Hematopoietic multipotent progenitor cell treated with erythropoietin and hydrocortisone succinate and interleukin-3 and kit ligand, for 15 days (in vitro differentiated cells): Measurements from ENCODE around the gene KCNE4.

Experiments
- DNase-seq: peaks from one replicate; pipeline ENCODE4 v3.0.0-alpha.2; 2015; ENCODE audit warnings: low spot score

KCNE4 gene, protein sequence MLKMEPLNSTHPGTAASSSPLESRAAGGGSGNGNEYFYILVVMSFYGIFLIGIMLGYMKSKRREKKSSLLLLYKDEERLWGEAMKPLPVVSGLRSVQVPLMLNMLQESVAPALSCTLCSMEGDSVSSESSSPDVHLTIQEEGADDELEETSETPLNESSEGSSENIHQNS

DNA sequence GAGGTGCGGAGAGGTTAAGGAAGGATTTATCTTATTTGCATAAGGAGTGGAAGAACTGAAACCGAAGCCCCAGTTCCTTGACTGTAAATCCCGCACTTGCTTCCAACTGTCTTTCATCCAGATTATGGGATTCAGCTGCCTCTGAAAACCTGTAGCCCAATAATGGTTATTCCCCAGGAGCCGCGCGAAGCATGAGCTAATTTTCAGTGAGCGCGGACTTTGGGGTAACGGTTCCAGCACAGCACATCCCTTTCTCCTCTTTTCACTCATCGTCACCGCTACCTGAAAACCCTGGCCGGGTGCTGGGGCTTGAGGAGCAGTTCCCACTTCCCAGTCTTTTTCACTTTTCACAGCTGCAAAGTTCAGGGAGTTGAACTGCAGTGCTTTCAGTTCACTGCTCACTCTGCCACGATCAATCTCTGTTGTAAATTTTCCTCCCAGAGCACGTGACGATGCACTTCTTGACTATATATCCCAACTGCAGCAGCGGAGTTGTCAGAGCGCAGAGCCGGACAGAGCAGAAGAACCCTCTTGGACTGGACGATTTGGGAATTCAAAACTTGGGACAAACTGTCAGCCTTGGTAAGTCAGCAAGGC is at the start of gene KCNE4:
KCNE4 (plus strand) TSS at position 498 of the 597 bp plus-strand sequence. CDS start 641 bp downstream, outside the sequence.
- no peak for DNase-seq

DNA sequence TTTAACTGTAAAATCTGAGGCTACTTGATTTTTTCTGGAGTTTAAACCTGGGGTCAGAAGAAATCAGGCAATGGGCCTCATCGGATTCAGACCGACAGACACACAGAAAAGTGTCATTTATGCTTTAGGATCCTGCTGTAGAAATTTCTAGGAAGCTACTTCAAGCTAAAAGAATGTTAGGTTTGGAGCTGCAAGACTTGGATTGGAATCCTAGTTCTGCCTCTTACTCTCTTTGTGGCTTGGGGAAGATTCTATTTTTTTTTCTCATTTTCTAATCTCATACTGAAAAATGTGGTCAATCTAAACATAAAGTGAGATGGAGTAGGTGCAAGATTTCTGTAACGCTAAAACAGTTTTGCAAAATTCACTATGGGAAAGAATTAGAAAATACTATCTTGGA is 48.8 kb upstream of the KCNE4 start:
- DNase-seq = no peak

DNA sequence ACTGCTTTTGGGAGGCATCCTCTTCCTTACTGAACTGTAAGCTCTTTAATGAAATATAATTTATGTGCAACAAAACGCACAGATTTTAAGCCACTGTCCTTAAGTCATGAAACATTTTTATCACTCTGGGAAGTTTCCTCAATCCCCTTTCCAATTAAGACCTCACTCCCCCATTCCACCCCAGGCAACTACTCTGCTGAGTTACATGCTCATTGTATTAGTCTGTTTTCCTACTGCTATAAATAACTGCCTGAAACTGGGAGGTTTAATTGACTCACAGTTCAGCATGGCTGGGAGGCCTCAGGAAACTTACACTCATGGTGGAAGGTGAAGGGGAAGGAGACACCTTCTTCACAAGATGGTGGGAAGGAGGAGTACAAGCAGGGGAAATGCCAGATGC is 46.5 kb upstream of the KCNE4 start:
- DNase-seq = no peak

DNA sequence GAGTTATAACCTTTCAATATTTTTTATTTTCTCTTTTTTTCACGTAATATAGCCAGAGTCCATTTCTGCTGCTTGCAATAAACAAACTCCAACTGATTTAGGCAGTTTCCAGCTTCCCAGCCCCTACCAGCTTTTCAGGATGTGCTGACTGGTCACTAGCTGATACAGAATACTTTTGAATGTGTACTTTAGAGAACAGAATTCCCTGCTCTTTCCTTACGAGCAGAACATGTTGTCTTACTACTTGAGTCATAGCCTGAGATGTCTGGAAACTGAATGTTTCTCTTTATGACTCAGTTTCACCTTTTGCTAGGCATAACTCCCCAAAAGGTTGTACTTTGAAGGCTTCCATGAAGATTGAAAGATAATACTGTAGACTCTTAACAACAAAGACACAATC is 44.5 kb upstream of the KCNE4 start:
- DNase-seq = no peak

DNA sequence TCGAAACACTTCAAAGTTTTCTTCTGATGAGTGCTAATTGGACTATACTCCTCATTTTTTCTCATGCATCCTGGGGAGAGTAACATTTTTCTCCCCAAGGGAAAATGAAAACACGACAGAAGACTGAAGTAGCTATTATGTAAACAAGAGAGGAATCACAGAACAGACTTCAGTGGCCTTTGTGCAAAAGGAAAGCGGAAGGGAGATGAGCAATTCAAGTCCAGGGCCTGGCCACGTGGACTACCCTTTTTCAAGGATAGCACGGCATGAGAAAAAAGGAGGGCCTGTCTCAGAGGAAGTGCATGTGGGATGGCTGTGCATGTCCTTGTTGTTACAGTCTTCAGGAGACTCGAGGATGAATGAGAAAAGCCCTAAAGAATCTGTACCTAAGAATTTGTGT is 43.8 kb upstream of the KCNE4 start:
- no peak for DNase-seq

DNA sequence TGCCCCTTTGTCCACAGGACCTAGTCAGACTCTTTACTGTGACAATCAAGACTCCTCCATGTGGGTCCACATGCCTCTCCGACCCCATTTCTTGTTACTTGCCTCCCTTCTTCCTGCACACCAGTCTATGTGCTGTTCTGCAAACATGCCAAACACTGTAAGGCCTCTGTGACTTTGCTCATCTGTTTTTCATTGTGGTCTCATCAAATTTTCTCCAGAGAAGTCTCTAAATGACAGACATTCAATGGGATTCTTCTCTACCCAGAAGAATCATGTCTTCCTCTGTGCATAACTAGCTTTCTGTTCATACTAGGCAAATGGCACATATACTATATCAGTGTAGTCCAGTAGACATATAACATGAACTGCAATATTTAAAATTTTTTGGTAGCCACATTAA is 43.0 kb upstream of the KCNE4 start:
- DNase-seq = no peak

DNA sequence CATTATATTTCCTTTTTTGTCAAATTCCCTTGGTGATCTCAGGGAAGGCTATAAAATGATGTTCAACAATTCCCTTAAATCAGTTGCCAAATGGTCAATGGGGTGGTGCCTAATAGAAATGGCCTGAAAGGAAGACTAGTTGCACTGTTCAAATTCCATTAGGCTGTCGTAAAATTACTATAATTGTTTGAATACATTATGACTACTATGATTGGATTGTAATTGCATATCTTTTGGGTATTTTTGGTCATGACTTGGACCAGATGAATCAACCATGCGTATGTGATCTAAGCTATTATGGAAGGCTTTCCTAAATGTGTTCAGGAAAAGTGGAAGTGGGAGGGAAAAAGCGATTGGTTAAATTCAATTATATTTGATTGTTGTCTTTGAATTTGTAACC is 41.3 kb upstream of the KCNE4 start:
- no peak for DNase-seq

DNA sequence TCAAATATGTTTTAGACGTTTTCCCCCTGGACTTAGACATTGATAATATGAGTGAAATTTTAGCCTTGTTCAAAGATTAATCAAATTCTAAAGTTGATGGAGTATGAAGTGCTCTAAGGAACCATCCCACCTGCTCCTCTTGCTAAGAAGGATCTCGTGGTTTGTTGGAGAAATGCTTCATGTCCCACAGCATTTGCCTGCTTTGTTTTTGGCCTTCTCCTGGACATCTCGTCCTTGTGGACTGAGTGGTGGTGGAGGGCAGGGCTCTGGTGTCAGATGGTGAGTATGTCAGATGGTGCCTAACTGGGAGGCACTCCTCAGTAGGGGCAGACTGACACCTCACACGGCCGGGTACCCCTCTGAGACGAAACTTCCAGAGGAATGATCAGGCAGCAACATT is 39.7 kb upstream of the KCNE4 start:
- no peak for DNase-seq

DNA sequence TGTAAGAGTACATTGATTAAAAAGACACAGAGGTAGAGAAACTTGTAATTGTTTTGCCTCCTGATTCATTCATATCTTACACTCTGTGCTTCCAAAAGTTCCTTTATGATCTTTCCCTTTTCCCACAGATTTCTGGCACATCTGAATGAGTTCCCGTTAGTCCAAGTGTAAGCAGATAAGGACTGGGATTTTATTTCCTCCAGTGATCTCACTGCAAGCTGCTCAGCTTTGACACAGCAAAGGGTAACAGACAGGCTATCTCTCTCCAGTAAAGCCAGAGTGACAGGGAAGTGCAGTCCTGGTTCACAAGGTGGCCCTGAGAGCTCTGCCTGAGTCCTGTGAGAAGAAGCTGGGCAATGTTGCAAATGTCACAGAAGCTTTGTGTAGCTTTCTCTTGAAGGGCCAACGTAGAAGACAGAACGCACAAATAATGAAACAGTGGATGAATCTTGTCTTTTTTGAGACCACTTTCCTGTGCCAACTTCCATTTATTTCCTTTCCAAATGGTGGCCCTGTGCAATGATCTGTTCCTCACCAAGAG is 32.5 kb upstream of the KCNE4 start:
- no peak for DNase-seq

DNA sequence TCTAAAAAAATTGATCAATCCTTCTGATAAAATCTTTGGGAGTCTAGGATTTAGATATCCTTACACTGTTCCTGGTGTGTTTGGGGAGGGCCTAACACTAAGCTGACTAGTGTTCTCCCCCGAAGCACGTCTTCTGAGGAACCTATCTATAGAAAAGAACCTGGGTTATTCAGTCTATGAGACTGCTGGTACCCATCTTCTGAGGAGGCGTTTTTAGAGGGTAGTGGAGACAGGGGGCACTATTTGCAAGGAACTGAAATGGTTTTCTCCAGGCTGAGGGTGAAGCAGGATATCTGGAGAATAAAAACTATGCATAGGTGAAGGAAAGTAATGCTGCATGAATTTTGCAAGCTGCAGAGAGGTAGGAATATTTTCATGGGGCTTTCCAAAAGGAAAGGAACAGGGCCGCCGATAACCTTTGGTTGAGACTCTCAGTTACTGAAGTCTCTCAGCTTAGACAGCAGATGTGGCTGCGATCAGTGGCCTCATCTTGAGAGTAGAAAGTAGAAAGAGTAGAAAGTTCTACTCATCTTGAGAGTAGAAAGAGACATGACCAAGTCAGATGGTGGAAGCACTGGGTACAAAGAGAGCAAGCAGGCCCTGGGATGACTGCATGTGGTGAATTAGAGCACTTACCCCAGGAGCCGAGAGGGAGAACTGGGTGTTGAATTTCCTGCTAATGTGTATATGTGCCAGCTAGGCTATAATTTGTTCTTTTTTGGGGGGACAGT is 31.8 kb upstream of the KCNE4 start:
- no peak for DNase-seq

DNA sequence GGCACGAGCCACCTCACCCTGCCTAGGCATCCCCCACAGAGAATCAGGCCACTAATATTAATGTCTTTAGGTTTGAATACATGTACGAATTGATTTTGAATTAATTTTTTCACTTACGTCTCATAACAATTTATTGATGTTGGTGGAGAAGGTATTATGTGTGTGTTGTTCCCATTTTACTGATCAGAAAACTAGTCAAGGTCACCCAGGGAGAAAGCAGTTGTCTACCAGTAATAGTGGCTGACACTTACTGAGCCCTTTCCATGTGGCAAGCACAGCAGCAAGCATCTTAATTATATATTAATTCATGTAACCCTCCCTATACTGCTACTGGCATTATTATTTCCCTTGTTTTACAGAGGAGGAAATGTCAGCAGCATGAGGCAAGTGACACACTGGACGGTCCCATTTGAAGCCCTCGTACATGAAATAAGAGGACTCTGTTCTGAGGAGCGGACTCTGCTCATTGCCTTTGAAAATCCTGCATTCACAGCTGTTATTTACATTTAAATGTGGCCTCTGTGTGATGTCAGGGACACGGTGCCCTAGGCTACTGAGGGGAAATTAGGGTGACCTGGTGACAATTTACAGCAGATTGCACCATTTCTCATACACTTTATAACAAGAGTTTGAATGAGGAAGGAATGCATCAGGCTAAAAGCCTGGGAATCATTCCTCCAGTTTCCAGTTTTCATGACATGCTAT is 30.9 kb upstream of the KCNE4 start:
- no peak for DNase-seq

DNA sequence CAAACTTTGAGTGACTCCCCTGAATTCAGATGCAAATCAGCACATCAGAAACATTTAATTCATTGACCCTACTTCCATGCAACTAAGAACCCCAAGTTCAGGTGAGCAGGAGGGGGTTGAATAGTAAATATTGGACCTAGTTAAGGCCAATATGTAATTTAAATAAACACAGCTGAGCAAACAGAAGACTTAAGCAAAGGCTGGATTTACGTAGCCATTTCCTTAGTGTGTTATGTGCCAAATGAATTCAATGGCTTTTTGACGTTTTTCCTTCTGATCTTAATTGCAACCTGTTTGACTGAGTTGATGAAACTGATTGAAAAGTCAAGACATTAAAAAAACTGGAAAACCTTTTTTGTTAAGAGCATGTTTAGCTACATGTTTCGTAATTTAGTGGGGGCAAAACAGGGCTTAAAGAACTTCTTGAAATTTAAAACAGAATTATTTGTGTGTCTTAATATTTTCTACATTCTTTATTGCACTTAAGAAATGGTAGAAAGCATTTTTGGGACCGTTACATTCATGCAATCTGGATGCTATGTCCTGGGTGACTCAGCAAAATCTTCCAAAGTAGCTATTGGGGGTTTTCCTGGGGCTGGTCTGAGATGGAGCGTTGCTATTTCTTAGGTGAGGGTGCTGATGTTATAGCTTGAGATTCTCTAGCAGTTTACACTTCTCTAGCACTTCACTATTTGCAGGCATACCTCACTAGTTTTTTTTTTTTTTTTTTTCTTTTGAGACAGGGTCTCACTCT is 25.5 kb upstream of the KCNE4 start:
- DNase-seq = no peak

DNA sequence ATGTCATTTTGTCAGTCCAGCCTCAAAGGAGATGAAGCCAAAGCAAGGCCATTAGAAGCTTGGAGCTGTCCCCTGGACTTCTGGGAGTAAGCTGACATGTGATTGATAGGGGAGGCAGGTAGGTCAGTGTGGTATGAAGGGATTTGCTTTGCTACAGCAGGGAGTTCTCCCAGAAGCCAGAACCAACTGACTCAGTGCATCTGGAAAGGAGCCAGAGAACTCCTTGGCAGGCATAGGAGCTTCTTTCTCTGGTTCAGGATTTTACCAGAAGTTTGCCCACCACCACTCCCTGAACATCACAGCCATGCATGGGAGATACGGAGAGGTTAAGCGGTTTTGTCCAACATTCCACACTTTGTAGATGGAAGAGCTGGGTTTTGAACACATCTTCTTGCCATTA is 24.5 kb upstream of the KCNE4 start:
- no peak for DNase-seq

DNA sequence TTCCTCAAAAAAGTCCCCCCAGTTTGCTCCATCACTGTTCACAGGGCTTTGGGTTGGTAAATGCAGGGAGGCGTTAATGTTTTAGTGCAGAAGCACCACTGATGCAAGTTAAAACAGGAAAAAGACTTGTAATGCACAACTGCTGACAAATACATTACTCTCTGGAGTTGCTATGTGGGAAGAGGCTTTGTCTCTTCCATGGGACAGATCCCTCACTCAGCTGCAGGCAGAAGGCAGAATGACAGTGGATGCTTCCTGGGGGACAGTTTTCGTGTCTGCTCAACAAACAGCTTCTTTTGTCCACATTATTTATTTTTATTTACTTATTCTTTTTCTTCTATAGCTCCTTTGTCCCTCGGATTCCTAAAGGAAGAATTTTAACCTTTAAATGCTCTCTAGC is 22.7 kb upstream of the KCNE4 start:
- no peak for DNase-seq

DNA sequence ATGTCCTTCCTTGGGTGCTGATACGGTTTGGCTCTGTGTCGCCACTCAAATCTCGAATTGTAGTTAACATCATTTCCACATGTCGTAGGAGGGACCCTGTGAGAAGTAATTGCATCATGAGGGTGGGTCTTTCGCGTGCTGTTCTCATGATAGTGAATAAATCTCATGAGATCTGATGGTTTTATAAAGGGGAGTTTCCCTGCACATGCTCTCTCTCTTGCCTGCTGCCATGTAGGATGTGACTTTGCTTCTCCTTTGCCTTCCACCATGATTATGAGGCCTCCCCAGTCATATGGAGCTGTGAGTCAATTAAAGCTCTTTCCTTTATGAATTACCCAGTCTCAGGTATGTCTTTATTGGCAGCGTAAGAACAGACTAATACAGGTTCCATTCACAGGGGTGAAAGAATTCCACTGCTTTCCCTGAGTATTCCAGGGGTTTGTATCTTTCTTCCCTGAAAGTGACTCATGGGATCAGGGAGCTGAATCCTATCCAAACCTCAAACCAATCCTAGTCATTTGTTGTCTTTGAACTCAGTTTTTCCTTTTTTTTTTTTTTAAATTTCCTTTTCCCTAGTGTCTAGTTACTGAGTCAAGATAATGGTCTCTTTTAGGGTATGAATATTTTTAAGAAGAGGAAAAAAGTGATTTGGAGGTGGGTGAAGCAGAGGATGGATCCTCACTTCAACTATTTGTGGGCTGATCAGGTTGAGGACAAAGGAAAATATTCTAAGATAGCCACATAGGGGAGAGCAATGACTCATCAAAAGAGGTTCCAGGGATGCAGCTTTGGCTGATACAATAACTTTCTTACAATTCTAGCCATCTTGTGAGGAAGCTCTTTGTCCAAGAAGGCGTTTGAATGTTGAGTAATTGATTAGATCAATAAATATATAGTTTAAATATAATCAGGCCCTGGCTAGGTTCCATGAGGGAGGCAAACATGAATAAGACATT is 19.5 kb upstream of the KCNE4 start:
- DNase-seq = no peak

DNA sequence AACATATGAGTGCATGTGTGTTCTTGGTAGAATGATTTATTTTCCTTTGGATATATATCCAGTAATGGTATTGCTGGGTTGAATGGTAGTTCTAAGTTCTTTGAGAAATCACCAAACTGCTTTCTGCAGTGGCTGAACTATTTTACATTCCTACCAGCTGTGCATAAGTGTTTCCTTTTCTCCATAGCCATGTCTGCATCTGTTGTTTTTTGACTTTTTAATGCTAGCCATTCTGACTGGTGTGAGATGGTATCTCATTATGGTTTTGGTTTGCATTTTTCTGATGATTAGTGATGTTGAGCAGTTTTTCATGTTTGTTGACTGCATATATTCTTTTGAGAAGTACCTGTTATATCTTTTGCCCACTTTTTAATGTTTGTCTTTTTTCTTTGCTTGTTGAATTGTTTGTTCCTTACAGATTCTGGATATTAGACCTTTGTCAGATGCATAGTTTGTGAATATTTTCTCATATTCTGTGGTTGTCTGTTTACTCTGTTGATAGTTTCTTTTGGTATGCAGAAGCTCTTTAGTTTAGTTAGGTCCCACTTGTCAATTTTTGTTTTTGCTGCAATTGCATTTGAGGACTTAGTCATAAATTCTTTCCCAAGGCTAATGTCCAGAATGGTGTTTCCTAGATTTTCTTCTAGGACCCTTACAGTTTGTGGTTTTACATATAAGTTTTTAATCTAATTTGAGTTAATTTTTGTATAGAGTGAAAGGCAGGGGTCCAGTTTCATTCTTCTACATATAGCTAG is 17.6 kb upstream of the KCNE4 start:
- no peak for DNase-seq

DNA sequence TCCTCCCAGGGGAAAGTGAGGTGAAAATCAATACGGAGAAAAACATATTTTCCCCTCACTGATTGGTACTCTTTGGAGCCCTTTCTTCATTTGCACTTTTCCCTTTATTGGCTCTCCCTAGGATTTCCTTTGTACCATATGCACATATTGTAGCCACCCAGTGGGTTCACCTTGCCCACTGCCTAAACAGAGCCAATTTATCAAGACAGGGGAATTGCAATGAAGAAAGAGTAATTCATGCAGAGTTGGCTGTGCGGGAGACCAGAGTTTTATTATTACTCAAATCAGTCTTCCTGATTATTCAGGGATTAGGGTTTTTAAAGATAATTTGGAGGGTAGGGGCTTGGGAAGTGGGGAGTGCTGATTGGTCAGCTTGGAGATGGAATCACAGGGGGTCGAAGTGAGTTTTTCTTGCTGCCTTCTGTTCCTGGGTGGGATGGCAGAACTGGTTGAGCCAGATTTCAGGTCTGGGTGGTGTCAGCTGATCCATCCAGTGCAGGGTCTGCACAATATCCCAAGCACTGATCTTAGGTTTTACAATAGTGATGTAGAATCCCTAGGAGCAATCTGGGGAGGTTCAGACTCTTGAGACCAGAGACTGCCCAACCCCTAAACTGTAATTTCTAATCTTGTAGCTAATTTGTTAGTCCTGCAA is 15.1 kb upstream of the KCNE4 start:
- DNase-seq = no peak

DNA sequence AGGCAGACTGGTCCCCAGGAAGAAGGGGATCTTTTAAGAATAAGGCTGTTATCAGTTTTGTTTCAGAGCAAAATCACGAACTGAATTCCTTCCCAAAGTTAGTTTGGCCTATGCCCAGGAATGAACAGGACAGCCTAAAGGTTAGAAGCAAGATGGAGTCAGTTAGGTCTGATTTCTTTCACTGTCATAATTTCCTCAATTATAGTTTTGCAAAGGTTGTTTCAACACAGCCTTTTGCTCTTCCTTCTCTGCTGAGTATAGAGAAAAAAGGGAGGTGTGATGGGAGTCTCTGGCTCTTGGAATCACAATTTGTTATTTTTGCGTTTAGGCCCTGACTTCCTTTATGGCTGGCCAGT is 14.6 kb upstream of the KCNE4 start:
- DNase-seq = no peak

DNA sequence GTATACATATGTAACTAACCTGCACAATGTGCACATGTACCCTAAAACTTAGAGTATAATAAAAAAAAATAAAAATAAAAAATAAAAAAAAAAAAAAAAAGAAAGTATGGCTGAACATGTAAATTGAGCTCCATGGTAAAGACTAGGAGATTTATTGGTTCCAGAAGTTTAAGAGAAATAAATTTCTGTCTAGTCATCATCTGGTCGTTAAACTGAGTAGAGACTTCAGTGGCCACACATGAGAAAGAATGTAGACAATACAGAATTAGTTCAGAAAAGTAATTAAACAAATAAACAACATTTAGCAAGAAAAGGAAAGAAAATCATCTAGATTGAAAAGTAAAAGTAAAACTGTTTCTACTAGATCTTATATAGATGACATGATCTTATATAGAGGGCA is 12.4 kb upstream of the KCNE4 start:
- no peak for DNase-seq

DNA sequence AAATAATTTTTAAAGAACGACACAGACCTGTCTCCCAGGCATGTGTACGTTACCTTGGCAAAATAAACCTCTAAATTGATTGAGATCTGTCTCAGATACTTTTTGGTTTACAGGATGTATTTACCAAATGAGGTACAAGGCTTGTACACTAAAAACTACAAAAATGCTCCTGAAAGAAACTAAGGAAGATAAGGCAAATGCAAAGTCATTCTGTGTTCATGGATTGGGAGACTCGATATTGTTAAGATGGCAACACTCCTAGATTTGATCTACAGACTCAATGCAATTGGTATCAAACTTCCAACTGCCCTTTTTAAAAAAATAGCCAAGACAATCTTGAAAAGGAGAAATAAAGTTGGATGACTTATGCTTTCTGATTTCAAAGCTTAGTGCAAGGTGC is 11.5 kb upstream of the KCNE4 start:
- no peak for DNase-seq
